A673 (cell line): Measurements from ENCODE around the gene SNX24.

Experiments used
- EZH2 ChIP-seq: fragments of 200-600 bp; sonication (generic); IDR thresholded peaks from 2 replicates; pipeline ENCODE4 v1.6.1; 2017; ENCODE audit warnings: borderline replicate concordance, low read depth, mild to moderate bottlenecking, mixed read lengths, antibody characterized with exemption, low read length; ENCODE audit not compliant: poor library complexity, severe bottlenecking
- TF ChIP-seq, protein P1 (sequence below): fragments of 300-800, 200-600 bp; sonication (generic); conservative IDR thresholded peaks from 2 replicates; pipeline ENCODE4 v1.5.1; 2017; ENCODE audit warnings: low read depth, mild to moderate bottlenecking, antibody characterized with exemption, low read length, moderate library complexity, mixed read lengths

DNA sequence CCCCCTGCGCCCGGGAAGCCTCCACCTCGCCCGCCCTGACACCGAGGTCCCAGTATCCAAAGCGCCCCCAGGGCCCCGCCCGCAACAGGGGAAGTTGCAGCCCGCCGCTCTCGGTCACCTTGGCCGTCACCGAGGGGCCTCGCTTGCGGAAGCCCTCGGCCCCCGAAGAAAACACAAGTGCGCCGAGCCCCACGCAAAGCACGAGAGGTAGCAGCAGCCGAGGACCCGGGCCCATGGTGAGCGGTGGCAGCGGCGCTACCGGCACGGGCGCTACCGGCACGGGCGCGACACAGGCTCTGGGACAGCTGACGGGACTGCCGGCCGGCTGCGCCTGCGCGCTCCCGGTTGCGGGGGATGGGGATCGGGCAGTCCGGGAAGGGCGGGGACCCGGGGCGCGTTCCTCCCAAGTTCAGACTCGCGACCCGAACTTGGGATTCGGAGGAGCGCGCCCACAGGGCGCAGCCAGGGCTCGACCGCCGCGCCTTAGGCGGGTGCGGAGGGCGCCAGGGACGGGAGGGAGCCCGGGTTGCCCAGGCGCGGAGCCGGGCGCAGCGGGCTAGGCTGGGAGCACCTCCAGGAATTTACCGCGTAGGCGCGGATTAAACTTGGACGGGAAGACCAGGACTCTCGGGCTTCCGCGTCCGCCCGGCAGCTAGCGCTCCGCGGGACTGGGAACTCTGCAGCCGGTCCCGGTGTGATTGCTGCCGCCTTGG, 191.1 kb downstream of the SNX24 start, which contains the start of gene PPIC:
- TF ChIP-seq, protein P1, sequence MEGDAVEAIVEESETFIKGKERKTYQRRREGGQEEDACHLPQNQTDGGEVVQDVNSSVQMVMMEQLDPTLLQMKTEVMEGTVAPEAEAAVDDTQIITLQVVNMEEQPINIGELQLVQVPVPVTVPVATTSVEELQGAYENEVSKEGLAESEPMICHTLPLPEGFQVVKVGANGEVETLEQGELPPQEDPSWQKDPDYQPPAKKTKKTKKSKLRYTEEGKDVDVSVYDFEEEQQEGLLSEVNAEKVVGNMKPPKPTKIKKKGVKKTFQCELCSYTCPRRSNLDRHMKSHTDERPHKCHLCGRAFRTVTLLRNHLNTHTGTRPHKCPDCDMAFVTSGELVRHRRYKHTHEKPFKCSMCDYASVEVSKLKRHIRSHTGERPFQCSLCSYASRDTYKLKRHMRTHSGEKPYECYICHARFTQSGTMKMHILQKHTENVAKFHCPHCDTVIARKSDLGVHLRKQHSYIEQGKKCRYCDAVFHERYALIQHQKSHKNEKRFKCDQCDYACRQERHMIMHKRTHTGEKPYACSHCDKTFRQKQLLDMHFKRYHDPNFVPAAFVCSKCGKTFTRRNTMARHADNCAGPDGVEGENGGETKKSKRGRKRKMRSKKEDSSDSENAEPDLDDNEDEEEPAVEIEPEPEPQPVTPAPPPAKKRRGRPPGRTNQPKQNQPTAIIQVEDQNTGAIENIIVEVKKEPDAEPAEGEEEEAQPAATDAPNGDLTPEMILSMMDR, result no peak
- TF ChIP-seq EZH2, result peak; percentile 54
